ENCODE data around the gene RAD50.
"Not testable (repeated sequence)": the region's sequence is repeated elsewhere in the genome, so short reads cannot be mapped to it uniquely, and the experiment has no call there.

RAD50 gene

DNA sequence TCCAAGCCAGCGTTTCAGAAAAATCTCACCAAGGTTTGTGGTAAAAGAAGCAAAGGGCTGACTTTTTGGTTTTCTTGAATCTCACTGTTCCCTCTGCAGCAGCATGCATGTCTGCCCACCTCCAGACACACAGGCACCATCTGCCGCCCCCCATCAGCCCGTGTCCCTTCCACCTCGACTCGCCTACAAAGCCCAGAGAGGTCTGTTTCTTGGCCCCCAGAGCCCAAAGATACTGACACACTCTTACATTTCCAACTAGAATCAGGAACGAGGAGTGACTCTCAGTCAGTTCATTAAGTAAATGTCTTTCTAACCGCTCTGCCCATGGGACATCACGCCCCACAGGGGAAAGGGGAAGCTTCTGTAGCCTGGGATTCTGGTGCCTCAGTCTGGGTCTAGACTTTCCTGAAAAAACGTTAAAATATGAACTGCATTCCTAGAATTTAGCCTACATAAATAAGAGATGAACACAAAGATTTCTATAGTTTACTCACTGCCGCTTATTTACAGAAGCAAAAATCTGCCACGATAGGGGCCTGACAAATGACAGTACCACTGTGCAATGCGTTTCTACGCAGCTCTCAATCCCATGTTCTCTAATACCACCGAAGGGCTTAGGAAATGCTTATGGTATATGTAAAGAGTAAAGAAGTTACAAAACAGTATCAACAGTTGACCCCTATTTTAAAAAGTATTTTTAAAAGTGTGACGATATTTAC lies 121.1 kb downstream of the RAD50 start:
- DNase-seq, result no peak

DNA sequence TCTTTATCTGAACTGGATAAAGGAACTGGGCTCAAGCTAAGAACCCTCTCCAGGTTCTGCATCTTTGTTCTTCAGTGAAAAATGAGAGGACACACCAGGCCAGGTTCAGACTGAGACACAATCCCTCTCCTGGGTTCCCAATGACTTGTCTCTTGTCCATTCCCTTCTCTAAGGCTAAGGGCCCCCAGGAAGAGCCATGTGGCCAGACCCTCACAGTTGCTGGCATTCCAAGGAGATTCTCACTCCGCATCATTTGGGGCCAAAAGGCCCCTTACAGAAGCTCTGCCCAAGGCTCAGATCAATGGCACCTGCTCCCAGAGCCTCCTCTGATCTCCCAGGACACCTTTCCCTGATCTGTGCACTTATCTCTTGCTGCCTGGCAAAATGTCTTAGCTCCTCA lies 122.0 kb downstream of the RAD50 start:
- DNase-seq, result no peak

DNA sequence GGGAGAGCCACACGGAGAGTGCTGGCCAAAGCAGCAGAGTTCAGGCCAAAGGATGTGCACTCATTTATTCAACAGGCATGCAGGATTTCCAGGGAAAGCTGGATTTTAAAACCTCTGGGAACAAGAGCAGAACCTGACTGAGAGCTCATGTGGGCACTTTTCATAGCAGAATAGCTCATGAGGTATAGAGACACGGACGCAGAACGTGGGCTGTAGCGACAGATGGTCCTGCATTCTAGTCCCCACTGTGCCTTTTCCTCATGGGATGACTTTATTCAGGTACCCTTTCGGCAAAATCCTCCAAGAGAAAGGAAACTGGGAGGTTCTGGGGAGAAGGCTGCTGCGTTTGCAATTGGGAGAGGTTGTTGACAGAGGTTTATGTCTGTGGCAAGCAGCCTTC lies 122.4 kb downstream of the RAD50 start:
- no peak for DNase-seq

DNA sequence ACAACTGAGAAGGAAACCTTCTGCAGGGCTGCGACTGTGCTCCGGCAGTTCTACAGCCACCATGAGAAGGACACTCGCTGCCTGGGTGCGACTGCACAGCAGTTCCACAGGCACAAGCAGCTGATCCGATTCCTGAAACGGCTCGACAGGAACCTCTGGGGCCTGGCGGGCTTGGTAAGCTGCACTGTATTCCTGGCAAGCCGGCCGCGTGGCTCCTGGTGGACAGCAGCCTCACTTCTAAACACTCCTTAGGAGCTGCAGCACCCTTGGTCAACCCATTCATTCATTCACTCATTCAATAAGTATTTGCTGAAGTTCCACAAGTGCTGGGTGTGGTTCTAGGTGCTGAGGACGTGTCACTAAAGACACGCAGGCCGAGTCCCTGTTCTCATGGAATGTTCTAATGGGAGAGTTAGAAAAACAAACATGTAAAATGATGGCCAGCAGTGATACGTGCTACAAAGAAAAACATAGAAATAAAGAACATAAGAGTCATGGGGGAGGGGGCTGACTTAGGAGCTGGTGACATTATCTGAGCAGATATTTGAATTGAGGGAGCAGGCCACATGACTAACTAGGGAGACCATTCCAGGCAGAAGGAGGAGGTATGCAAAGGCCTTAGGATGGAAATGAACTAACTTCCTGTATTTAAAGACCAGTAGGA lies 123.1 kb downstream of the RAD50 start:
- DNase-seq, result no peak

DNA sequence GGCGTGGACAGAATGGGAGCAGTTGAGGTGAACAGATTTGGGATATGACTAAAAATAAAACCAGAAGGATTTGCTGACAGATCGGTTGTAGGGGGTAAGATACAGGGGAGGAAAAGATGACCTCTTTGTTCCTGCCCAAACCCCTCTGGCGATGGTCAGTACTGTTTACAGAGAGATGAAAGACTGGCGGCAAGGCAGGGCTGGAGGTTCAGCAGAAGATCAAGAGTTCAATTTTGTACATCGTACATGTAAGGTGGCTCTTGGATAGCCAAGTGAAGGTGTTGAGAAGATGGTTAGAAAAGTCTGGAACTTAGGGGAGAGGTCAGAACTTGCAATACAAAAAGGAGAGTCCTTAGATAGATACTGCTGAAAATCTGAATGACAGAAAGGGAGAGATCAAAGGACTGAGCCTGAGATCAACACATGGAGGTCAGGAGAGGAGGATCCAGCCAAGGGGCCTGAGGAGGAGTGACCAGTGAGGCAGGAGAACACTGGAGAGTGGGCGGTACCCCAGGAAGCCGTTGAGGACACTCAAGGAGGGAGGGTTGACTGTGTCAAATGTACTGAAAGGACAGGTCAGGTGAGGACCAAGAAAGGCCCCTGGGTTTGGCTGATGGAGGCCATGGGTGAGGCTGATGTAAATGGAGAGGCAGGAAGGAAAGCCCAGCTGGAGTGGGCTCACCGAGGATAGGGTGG lies 124.2 kb downstream of the RAD50 start:
- DNase-seq, result no peak

DNA sequence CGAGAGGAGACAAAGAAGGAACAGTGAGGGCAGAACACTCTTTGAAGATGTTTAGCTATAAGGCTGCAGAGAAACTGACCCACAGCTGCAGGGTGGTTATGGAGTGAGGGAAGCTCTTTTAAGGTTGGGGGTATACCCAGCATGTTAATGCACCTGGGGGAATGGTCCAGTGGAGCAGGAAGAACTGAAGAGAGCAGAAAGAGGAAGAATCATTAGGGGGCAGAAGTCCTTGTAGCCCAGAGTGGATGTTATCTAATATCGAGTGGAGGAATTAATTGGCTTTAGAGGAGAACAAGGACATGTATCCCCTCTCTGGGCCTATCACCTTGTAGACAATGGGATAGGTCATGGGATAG lies 124.7 kb downstream of the RAD50 start:
- DNase-seq, result no peak

DNA sequence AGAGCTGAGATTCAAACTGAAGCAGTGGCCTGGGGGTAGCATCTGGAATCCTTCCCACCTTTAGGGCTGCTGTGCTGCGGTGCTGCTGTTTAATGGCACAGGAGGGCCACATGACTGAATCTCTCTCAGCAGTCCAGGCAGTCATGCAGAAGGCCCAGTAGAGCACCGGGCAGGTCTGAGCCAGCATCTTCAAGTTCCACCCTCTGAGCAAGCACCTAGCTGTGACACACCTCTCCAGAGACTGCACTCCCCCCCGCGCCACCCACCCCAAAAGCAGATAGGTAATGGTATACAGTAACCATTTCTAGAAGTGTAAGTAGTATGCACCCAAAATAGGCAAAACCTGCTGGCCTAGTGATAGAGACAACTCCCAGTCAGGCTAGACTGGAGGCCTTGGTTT lies 125.2 kb downstream of the RAD50 start:
- DNase-seq, result no peak

DNA sequence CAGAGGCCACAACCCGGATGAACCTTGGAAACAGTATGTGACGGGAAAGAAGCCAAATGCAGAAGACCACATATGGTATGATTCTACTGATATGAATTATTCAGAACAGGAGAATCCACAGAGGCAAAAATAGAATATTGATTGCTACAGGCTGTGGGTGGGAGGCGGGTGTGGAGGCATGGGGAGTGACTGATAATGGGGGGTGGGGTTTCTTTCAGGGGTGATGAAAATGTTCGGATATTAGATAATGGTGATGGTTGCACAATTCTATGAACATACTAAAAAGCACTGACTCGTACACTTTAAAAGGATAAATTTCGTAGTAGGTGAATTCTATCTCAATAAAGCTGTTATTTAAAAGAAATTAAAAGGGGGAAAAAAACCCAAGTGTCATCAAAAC lies 127.7 kb downstream of the RAD50 start:
- DNase-seq, result no peak

DNA sequence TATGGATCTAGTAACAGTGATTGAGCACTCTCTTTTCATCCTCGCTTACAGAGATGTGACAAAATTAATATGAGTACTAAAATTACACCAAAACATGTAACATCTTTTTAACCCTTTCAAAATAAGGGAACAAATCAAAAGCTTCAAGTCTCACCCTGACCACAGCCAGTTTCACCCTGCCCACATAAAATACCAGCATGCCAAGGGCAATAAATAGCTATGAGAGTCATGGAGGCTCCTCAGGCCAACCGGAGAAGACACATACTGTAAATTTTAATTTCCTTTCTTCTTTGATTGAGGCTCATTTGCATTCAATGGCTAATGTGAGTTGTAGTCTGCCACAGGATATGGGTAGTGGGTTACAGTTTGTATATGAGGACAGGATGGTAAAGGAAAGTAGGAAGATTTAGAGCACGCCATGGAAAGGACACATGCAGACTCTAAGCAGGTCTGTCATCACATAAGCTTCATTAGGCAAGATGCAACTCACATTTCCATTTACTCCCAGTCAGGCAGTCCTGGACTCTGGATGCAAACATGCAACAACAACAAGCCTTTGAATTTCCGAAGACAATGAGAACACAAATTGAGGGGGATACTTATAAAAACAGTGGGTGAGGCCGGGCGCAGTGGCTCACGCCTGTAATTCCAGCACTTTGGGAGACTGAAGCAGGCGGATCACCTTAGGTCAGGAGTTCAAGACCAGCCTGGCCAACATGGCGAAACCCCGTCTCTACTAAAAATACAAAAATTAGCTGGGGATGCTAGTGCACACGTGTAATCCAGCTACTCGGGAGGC lies 128.3 kb downstream of the RAD50 start:
- DNase-seq, result no peak

DNA sequence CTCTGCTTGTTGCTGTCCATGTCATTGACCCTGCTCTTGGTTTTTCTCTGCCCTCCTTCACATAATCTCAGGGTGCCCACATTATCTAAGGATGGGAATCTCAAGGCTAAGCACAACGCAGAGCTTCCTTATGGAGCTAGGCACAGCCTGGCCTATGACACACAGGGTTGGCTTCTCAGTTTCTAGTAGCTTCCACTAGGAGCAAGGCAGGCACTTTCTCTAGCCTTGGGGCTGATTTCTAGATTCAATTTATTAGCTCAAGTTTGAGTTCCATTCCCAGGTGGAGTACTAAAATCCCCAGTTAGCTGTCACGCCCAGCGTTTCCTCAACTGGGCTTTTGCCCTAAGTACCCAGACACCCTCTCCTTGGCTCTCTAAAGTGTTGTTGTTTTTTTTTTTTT lies 129.4 kb downstream of the RAD50 start:
- DNase-seq, result no peak

DNA sequence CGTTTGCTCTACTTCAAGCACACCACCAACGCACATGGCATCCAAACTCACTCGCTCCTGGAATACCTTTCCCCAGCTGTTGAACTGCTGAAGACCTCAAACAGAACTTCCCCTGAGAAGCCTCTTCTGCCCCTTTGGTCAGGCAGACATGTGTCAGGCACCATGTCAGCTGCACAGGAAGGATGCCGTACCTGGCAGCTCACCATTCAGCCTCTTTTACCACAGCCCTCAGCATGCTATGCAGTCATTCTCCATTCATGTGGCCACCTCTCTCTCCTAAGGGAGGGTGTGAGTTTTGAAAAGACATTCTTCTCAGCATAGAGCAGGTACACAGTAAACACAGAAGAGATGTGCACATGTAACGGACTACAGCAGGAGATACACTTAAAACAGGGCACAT lies 131.2 kb downstream of the RAD50 start:
- DNase-seq, result no peak

DNA sequence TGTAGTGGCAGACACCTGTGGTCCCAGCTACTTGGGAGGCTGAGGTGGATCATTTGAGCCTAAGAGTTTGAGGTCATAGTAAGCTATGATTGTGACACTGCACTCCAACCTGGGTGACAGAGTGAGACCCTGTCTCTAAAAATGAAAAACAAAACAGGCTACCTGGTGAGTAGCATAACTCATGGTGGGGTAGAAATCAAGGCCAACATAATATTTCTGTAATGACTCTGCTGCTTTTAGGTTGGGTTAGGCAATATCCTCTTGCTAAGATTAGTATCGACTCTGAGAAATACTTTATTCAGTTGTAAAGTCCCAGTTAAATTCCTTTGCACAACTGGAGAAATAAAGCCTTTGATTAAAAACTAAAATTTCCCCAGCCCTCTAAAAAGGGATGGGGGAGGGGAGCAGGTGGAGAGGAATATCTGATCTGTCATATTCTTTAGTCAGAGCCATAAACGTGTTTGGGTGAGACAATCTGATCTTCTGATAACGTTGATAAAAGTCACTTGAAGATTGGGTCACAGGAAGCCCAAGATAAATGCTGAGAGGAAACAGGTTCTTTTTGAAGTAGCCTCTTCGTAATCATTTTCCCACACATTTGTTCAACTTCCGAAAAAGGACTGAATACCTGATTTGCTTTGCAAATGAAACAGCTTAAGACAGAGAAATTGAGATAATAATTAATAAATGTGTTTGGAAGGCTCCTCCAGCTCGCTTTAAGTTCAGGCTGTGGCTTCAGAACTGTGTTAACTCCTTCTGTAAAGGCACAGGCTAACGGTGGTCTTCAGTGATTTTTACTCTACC lies 132.0 kb downstream of the RAD50 start:
- no peak for DNase-seq

DNA sequence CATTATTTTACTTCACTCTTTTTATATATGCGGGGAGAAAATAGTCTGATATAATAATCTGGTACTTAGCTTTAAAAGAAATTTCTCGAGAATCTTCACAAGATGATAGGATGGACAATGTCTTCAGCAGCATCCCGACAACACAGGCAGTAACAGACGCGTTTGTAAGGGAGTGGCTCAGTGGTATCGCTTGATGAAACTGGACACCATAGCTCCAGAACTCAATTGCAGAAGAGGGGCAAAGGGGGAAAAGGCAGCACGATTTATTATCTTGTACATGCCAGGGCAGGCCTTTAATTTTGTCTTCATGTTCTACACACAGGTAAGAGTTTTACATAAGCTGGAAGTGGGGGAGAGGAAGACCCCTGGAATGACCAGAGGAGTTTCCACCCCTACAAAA lies 132.7 kb downstream of the RAD50 start:
- DNase-seq, result no peak

DNA sequence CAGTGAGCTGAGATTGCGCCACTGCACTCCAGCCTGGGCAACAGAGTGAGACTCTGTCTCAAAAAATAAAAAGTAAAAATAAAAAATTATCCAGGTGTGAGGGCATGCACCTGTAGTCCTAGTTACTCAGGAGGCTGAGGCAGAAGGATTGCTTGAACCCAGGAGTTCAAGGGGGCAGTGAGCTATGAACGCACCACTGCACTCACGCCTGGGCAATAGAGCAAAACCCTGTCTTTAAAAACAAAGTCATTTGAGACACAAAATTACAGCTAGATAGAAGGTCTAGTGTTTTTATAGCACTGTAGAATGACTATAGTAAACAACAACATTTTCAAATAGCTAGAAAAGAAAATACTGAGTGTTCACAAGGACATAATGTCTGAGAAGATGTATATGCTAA lies 133.4 kb downstream of the RAD50 start:
- no peak for DNase-seq

DNA sequence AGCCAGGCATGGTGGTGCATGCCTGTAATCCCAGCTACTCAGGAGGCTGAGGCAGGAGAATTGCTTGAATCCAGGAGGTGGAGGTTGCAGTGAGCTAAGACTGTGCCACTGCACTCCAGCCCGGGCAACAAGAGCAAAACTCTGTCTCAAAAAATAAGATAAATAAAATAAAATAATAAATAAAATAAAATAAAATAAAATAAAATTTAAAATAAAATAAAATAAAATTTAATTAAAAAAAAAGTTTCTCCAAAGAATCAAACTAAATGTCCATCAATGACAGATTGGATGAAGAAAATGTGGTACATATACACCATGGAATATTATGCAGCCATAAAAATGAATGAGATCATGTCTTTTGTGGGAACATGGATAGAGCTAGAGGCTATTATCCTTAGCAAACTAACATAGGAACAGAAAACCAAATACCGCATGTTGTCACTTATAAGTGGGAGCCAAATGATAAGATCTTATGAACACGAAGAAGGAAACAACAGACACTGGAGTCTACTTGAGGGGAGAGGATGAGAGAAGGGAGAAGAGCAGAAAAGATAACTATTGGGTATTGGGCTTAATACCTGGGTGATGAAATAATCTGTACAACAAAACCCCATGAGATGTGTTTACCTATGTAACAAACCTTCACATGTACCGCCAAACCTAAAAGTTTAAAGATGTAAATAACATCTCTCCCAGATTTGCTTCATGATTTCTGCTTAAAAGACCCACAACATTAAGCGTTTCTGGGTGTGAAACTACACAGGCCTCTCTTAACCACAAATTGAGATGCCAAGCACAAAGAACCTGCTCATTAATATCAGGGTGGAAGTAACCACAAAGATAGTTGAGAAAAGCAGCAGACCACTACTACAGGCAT lies 135.2 kb downstream of the RAD50 start:
- not testable (repeated sequence) for DNase-seq

DNA sequence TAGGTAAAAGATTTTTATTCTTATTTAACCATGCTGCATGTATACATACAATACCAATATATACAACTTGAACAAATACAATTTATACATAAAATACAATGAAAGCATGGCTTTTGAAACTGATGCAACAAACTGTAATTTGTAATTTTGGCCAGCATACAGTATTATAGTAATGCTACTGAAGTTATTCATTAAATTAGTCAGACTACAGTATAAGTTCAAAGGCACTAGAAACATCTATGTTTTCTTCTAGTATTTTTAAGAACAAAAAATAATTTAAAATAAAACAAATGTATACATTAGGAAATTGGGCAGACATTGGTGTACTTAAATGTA lies 135.8 kb downstream of the RAD50 start:
- DNase-seq, result no peak
